Caco-2 (cell line): Measurements from ENCODE around the gene ESPL1. TPM values are rescaled to one million over a fixed set of nuclear protein-coding genes. Genes with fewer than 3 reads are reported as not detected.

Source experiments
- BruUV-seq: library from RNA; stranded (reverse); fragments of 400-500 nt; replicated peaks from 2 replicates; lab custom pipeline; 2021; lab: Mats Ljungman, UMichigan
- CTCF ChIA-PET: fragments of 300-600 bp; sonication (Branson Sonifier 250); formaldehyde crosslinking; loops from one replicate; lab custom pipeline; 2022; ENCODE audit warnings: antibody characterized with exemption; lab: Charles Lee
- POLR2A ChIA-PET: fragments of 300-600 bp; sonication (Branson Sonifier 250); formaldehyde crosslinking; loops from one replicate; lab custom pipeline; 2022; ENCODE audit warnings: antibody characterized with exemption; lab: Charles Lee
- DNase-seq, 2 experiments: peaks; one replicate each; pipeline versions ENCODE4 v3.0.0 to v3.0.0-alpha.2; 2020 to 2022
- H3K27me3 ChIP-seq: replicated peaks from 2 replicates; pipeline ENCODE4 v1.6.0; 2011; ENCODE audit warnings: low read length; ENCODE audit not compliant: control insufficient read depth, insufficient read depth
- H3K36me3 ChIP-seq: 2 replicates; pipeline ENCODE4 v1.5.1; 2011; ENCODE audit warnings: low read length; ENCODE audit not compliant: control insufficient read depth, insufficient read depth
- H3K4me1 ChIP-seq: fragments of 250-450 bp; sonication (Bioruptor Pico); 2 replicates; pipeline ENCODE4 v1.5.1; 2020; ENCODE audit warnings: mild to moderate bottlenecking
- H3K4me3 ChIP-seq: 2 replicates; pipeline ENCODE4 v1.5.1; 2011; ENCODE audit warnings: low read depth, mild to moderate bottlenecking, control low read depth, low read length
- H3K9me3 ChIP-seq: fragments of 250-450 bp; sonication (Bioruptor Pico); 2 replicates; pipeline ENCODE4 v1.5.1; 2020; ENCODE audit warnings: mild to moderate bottlenecking, moderate library complexity
- H3K27ac Mint-ChIP-seq: one replicate; pipeline ENCODE4 v1.8.0; 2022; ENCODE audit warnings: mixed read lengths; ENCODE audit not compliant: unreplicated experiment
- H3K27me3 Mint-ChIP-seq: one replicate; pipeline ENCODE4 v1.8.0; 2022; ENCODE audit warnings: mixed read lengths; ENCODE audit not compliant: insufficient read depth, unreplicated experiment
- H3K36me3 Mint-ChIP-seq: one replicate; pipeline ENCODE4 v1.8.0; 2022; ENCODE audit warnings: mild to moderate bottlenecking, mixed read lengths; ENCODE audit not compliant: insufficient read depth, unreplicated experiment
- H3K4me1 Mint-ChIP-seq: one replicate; pipeline ENCODE4 v1.8.0; 2022; ENCODE audit warnings: low read depth, mixed read lengths; ENCODE audit not compliant: unreplicated experiment
- H3K4me3 Mint-ChIP-seq: one replicate; pipeline ENCODE4 v1.8.0; 2022; ENCODE audit warnings: mild to moderate bottlenecking, moderate library complexity, mixed read lengths; ENCODE audit not compliant: unreplicated experiment
- H3K9me3 Mint-ChIP-seq: one replicate; pipeline ENCODE4 v1.8.0; 2022; ENCODE audit warnings: mixed read lengths; ENCODE audit not compliant: unreplicated experiment
- CTCF ChIP-seq, 2 experiments: fragments of 200-600 bp in 1 of 2; IDR thresholded peaks; 1 replicate in 1 of 2; 2 replicates in 1 of 2; pipeline versions ENCODE4 v1.5.1 to v1.8.0; 2011 to 2022; ENCODE audit warnings: antibody characterized with exemption in 1 of 2, control low read depth in 1 of 2, inconsistent platforms in 1 of 2, low read depth in 1 of 2, low read length in 1 of 2, mild to moderate bottlenecking in 1 of 2, moderate library complexity in 1 of 2; ENCODE audit not compliant: insufficient read depth in 1 of 2, severe bottlenecking in 1 of 2, unreplicated experiment in 1 of 2
- intact Hi-C: fragments of 100-400 bp; cut with micrococcal nuclease; formaldehyde crosslinking; loops from one replicate; pipeline ENCODE4 v1.10.0; 2022; ENCODE audit not compliant: unreplicated experiment
- total RNA-seq: library from RNA; stranded (reverse); gene quantifications from 2 replicates; pipeline ENCODE4 v1.2.3, GENCODE V29; 2022

The ESPL1 gene
- total RNA-seq, 1 experiment from 2014 or later: 32.3 TPM

GRCh38 chr12:53233671-53234121 lies 34.4 kb upstream of the ESPL1 start:
- H3K4me1 Mint-ChIP-seq: peaks cover 21% of the 10 kb centered on the region
- POLR2A ChIA-PET: no interaction called here
- H3K36me3 Mint-ChIP-seq: no peaks in the 10 kb centered on the region
- no peak overlapping the region for H3K4me3 ChIP-seq
- peaks cover 28% of the 10 kb centered on the region for H3K4me1 ChIP-seq
- H3K9me3 Mint-ChIP-seq: no peaks in the 10 kb centered on the region
- no peak overlapping the region for H3K27ac Mint-ChIP-seq
- TF ChIP-seq CTCF (IDR thresholded peaks at IDR 0.05; ENCODE audit: insufficient read depth in 1 of 2, low read depth in 1 of 2, low read length in 1 of 2, severe bottlenecking in 1 of 2, unreplicated experiment in 1 of 2): no peak
- no peak overlapping the region for H3K4me3 Mint-ChIP-seq
- no TSS peak for BruUV-seq
- no peaks in the 10 kb centered on the region for H3K27me3 ChIP-seq
- no peaks in the 10 kb centered on the region for H3K36me3 ChIP-seq
- H3K27me3 Mint-ChIP-seq: no peaks in the 10 kb centered on the region
- intact Hi-C loops: no loop called here
- no peaks in the 10 kb centered on the region for H3K9me3 ChIP-seq
- DNase-seq: no peak
- CTCF ChIA-PET: no interaction called here

- CTCF ChIA-PET: no interaction called here
- Histone ChIP-seq H3K36me3 (no peaks in the 10 kb centered on the region), H3K9me3 (no peaks in the 10 kb centered on the region), H3K4me3 (no peak overlapping the region), H3K27me3 (no peaks in the 10 kb centered on the region), H3K4me1 (peaks cover 23% of the 10 kb centered on the region)
- no TSS peak for BruUV-seq
- no peak overlapping the region for H3K27ac Mint-ChIP-seq
- no peaks in the 10 kb centered on the region for H3K27me3 Mint-ChIP-seq
- intact Hi-C loops: no loop called here
- H3K4me1 Mint-ChIP-seq: peaks cover 18% of the 10 kb centered on the region
- no peak for TF ChIP-seq CTCF (IDR thresholded peaks at IDR 0.05; ENCODE audit: insufficient read depth in 1 of 2, low read depth in 1 of 2, low read length in 1 of 2, severe bottlenecking in 1 of 2, unreplicated experiment in 1 of 2)
- DNase-seq: no peak
- H3K9me3 Mint-ChIP-seq: no peaks in the 10 kb centered on the region
- no peaks in the 10 kb centered on the region for H3K36me3 Mint-ChIP-seq
- H3K4me3 Mint-ChIP-seq: no peak overlapping the region
- POLR2A ChIA-PET: interaction anchor here (0.6 kb wide), 2 partner anchors 26 to 267 kb away, joined by 3 read pairs; partner anchors contain the start of gene TARBP2
Measured at GRCh38 chr12:53234271-53234914, 33.7 kb upstream of the ESPL1 start.

- Histone ChIP-seq H3K9me3 (no peaks in the 10 kb centered on the region), H3K4me3 (no peak overlapping the region), H3K27me3 (no peaks in the 10 kb centered on the region), H3K36me3 (no peaks in the 10 kb centered on the region), H3K4me1 (peaks cover 16% of the 10 kb centered on the region)
- no peaks in the 10 kb centered on the region for H3K9me3 Mint-ChIP-seq
- ChIA-PET CTCF (no interaction called here), POLR2A (no interaction called here)
- H3K4me1 Mint-ChIP-seq: peaks cover 14% of the 10 kb centered on the region
- no TSS peak for BruUV-seq
- no peak overlapping the region for H3K27ac Mint-ChIP-seq
- intact Hi-C loops: no loop called here
- no peak for DNase-seq
- TF ChIP-seq CTCF (IDR thresholded peaks at IDR 0.05; ENCODE audit: insufficient read depth in 1 of 2, low read depth in 1 of 2, low read length in 1 of 2, severe bottlenecking in 1 of 2, unreplicated experiment in 1 of 2): no peak
- no peaks in the 10 kb centered on the region for H3K27me3 Mint-ChIP-seq
- H3K4me3 Mint-ChIP-seq: no peak overlapping the region
- no peaks in the 10 kb centered on the region for H3K36me3 Mint-ChIP-seq
Measured at GRCh38 chr12:53235164-53235563, 32.9 kb upstream of the ESPL1 start.
